Measurements from ENCODE around the gene C12orf43.

GRCh38 chr12:121057794-121058193 lies 41.5 kb upstream of the C12orf43 start:
- no peak for TF ChIP-seq POLR2A (IDR thresholded peaks at IDR 0.05; ENCODE audit: low read length)
- TF ChIP-seq GATA1 (IDR thresholded peaks at IDR 0.05; ENCODE audit: low read depth, low read length) = no peak

All from erythroblast (primary cell).